Adipocyte (in vitro differentiated cells): ENCODE data around the gene NQO1.
"Not testable (repeated sequence)": the region's sequence is repeated elsewhere in the genome, so short reads cannot be mapped to it uniquely, and the experiment has no call there.

Experiments used
- DNase-seq: peaks from one replicate; pipeline ENCODE4 v3.0.0-alpha.2; 2015; ENCODE audit warnings: low read depth
- H3K27me3 ChIP-seq: replicated peaks from 2 replicates; pipeline ENCODE4 v1.7.0; 2013; ENCODE audit warnings: mild to moderate bottlenecking, low read length, moderate library complexity; ENCODE audit not compliant: control insufficient read depth, insufficient read depth
- H3K36me3 ChIP-seq: 2 replicates; pipeline ENCODE4 v1.7.0; 2013; ENCODE audit warnings: low read length, mild to moderate bottlenecking, moderate library complexity; ENCODE audit not compliant: control insufficient read depth, insufficient read depth, severe bottlenecking
- H3K4me1 ChIP-seq: 2 replicates; pipeline ENCODE4 v1.7.0; 2013; ENCODE audit warnings: mild to moderate bottlenecking, low read length, moderate library complexity; ENCODE audit not compliant: control insufficient read depth, insufficient read depth
- H3K4me3 ChIP-seq: 2 replicates; pipeline ENCODE4 v1.7.0; 2013; ENCODE audit warnings: mild to moderate bottlenecking, low read length, moderate library complexity
- H3K9ac ChIP-seq: 2 replicates; pipeline ENCODE4 v1.7.0; 2013; ENCODE audit warnings: mild to moderate bottlenecking, low read length, moderate library complexity
- H3K9me3 ChIP-seq: 2 replicates; pipeline ENCODE4 v1.7.0; 2013; ENCODE audit warnings: mild to moderate bottlenecking, low read length, moderate library complexity; ENCODE audit not compliant: control insufficient read depth

Gene NQO1

GRCh38 chr16:69741519-69741918, 15.2 kb upstream of the NQO1 start:
- Histone ChIP-seq H3K9me3 (no peaks in the 10 kb centered on the region), H3K9ac (peak overlapping the region; percentile 18), H3K4me1 (peaks cover 14% of the 10 kb centered on the region), H3K4me3 (no peak overlapping the region), H3K36me3 (peaks cover 61% of the 10 kb centered on the region), H3K27me3 (no peaks in the 10 kb centered on the region)
- no peak for DNase-seq

GRCh38 chr16:69732101-69732500, 5.7 kb upstream of the NQO1 start:
- no peaks in the 10 kb centered on the region for H3K9me3 ChIP-seq

DNA sequence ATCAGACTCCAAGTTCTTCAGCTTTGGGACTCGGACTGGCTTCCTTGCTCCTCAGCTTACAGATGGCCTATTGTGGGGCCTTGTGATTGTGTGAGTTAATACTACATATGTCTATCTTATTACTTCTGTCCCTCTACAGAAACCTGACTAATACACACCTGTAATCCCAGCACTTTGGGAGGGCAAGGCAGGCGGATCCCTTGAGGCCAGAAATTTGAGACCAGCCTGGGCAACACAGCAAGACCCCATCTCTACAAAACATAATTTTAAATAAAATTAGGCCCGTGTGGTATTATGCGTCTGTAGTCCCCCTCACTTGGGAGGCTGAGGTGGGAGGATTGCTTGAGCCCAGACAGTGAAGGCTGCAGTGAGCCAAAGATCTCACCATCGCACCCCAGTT, 4.9 kb upstream of the NQO1 start:
- H3K4me1 ChIP-seq: peaks cover 15% of the 10 kb centered on the region
- H3K27me3 ChIP-seq, H3K9ac ChIP-seq, H3K9me3 ChIP-seq, H3K4me3 ChIP-seq, H3K36me3 ChIP-seq, DNase-seq: not testable (repeated sequence)

More at GRCh38 chr16:69732101-69732500, 5.7 kb upstream of the NQO1 start:
- Histone ChIP-seq H3K9ac (no peak overlapping the region), H3K27me3 (no peaks in the 10 kb centered on the region), H3K4me1 (peaks cover 9% of the 10 kb centered on the region), H3K36me3 (no peaks in the 10 kb centered on the region), H3K4me3 (no peak overlapping the region)
- no peak for DNase-seq

DNA sequence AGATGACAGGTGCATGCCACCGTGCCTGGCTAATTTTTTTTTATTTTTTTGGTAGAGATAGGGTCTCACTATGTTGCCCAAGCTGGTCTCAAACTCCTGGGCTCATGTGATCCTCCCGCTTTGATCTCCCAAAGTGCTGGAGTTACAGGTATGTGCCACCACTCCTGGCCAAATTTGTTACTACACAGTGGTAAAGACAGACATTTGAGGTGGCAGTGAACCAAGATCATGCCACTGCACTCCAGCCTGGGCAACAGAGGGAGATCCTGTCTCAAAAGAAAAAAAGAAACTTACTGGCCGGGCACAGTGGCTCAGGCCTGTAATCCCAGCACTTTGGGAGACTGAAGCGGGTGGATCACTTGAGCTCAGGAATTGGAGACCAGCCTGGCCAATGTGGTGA, 2.7 kb upstream of the NQO1 start:
- H3K36me3 ChIP-seq, H3K9me3 ChIP-seq, H3K27me3 ChIP-seq, DNase-seq, H3K4me3 ChIP-seq, H3K9ac ChIP-seq: not testable (repeated sequence)
- H3K4me1 ChIP-seq: peaks cover 33% of the 10 kb centered on the region

GRCh38 chr16:69727916-69728270, 1.5 kb upstream of the NQO1 start:
- no peaks in the 10 kb centered on the region for H3K27me3 ChIP-seq
- DNase-seq: no peak
- peaks cover 33% of the 10 kb centered on the region for H3K4me1 ChIP-seq
- no peaks in the 10 kb centered on the region for H3K36me3 ChIP-seq
- no peak overlapping the region for H3K4me3 ChIP-seq
- no peaks in the 10 kb centered on the region for H3K9me3 ChIP-seq
- H3K9ac ChIP-seq: peak overlapping the region; percentile 91

DNA sequence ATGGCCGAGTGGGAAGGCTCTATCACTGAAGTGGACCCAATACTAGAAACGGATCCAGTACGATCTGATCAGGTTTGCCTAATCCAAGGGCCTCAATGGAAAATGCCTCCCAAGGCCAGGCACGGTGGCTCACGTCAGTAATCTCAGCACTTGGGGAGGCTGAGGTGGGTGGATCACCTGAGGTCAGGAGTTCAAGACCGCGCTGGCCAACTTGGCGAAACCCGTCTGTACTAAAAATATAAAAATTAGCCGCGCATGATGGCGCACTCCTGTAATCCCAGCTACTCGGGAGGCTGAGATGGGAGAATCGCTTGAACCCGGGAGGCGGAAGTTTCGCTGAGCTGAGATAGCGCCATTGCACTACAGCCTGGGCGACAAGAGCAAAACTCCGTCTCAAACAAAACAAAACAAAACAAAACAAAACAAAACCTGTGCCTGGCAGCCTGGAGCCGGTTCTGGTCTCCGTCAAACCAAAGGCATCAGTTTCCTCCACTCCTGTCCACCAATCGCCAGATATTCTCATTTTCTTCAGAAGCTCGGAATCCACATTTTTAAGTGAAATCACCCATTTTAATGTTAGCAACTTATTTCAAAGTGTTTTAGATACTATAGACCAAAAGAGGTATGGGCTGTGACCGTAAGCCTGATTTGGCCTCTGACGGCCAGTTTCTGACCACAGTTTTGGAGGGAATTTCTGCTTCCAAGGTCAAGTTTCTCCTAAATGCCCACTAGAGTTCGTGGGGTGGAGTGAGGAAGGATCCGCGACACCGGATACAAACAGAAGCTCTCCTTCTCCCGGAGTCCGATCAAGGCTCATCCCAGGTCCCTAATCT, 664 bp downstream of the NQO1 start:
- no peaks in the 10 kb centered on the region for H3K36me3 ChIP-seq
- no peaks in the 10 kb centered on the region for H3K27me3 ChIP-seq
- DNase-seq: no peak
- peak overlapping the region; percentile 83 for H3K4me3 ChIP-seq
- peaks cover 33% of the 10 kb centered on the region for H3K4me1 ChIP-seq
- peak overlapping the region; percentile 91 for H3K9ac ChIP-seq
- no peaks in the 10 kb centered on the region for H3K9me3 ChIP-seq

DNA sequence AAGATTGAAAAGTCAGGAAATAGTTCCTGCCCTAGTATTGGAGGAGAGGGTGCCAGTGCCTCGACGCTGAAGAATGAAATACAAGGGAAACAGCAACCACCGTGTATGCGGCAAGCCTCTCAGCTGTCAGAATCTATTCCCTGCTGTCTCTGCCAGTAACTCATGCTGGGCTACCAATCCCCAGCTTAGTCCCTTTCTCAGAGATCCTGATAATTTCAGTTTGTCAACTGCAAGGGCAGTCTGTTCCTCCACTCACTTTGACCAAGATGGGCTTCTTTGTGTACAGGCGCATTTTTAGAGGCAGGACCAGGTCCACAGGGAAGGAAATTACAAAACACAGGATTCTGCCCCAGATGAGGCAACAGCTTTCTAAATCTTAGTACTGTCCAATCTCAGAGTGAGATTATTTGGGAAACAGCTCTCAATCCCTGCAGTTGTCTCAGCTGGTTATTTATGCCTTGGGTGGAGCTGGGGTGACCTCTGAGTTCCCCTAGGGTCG, 1.3 kb downstream of the NQO1 start:
- no peaks in the 10 kb centered on the region for H3K9me3 ChIP-seq
- peak; percentile 56 for DNase-seq
- H3K4me3 ChIP-seq: peak overlapping the region; percentile 83

DNA sequence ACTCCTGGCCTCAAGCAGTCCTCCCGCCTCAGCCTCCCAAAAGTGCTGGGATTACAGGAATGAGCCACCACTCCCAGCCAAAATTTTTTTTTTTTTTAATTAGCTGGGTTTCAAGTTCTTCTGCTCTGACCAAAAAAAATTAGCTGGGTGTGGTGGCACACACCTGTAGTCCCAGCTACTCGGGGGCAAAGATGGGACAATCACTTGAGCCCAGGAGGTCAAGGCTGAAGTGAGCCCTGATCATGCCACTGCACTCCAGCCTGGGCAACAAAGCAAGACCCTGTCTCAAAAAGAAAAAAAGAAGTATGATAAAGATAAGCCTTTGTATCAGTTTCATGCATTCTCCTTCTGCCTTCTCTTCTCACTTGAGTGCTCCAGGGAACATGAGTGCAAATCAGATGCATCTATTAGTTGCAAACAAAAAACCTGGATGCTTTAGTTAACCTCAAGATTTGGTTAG, 1.9 kb downstream of the NQO1 start:
- DNase-seq: no peak
- no peaks in the 10 kb centered on the region for H3K36me3 ChIP-seq
- H3K4me1 ChIP-seq: peaks cover 33% of the 10 kb centered on the region
- no peaks in the 10 kb centered on the region for H3K27me3 ChIP-seq
- H3K9me3 ChIP-seq: no peaks in the 10 kb centered on the region
- peak overlapping the region; percentile 83 for H3K4me3 ChIP-seq
- H3K9ac ChIP-seq: peak overlapping the region; percentile 91

More for the DNA sequence above, 1.3 kb downstream of the NQO1 start:
- no peaks in the 10 kb centered on the region for H3K36me3 ChIP-seq
- H3K9ac ChIP-seq: peak overlapping the region; percentile 91
- no peaks in the 10 kb centered on the region for H3K27me3 ChIP-seq
- peaks cover 33% of the 10 kb centered on the region for H3K4me1 ChIP-seq

GRCh38 chr16:69721441-69721957, 4.9 kb downstream of the NQO1 start:
- no peak overlapping the region for H3K4me3 ChIP-seq

GRCh38 chr16:69720822-69721430, 5.4 kb downstream of the NQO1 start:
- Histone ChIP-seq H3K36me3 (peaks cover 26% of the 10 kb centered on the region), H3K9ac (no peak overlapping the region), H3K27me3 (no peaks in the 10 kb centered on the region), H3K4me3 (no peak overlapping the region), H3K9me3 (no peaks in the 10 kb centered on the region), H3K4me1 (peaks cover 15% of the 10 kb centered on the region)
- no peak for DNase-seq

More at GRCh38 chr16:69721441-69721957, 4.9 kb downstream of the NQO1 start:
- Histone ChIP-seq H3K9me3 (no peaks in the 10 kb centered on the region), H3K36me3 (peaks cover 24% of the 10 kb centered on the region), H3K9ac (no peak overlapping the region), H3K4me1 (peaks cover 19% of the 10 kb centered on the region), H3K27me3 (no peaks in the 10 kb centered on the region)
- no peak for DNase-seq

- Histone ChIP-seq H3K4me3 (no peak overlapping the region), H3K27me3 (no peaks in the 10 kb centered on the region), H3K36me3 (peaks cover 38% of the 10 kb centered on the region), H3K4me1 (peaks cover 5% of the 10 kb centered on the region), H3K9ac (no peak overlapping the region), H3K9me3 (no peaks in the 10 kb centered on the region)
- no peak for DNase-seq
Measured at GRCh38 chr16:69718111-69718764, 8.1 kb downstream of the NQO1 start.
